HG03378 (cell line): ENCODE measurements around the gene METAP2.
"Not testable (repeated sequence)": the region's sequence is repeated elsewhere in the genome, so short reads cannot be mapped to it uniquely, and the experiment has no call there.

ENCODE experiments used
- ATAC-seq: cut with Tn5 transposase; IDR thresholded peaks from one replicate; pipeline ENCODE4 v1.9.1; 2021; ENCODE audit warnings: mild to moderate bottlenecking, moderate library complexity; ENCODE audit not compliant: unreplicated experiment

Gene METAP2

GRCh38 chr12:95462081-95462480 is 11.9 kb upstream of the METAP2 start:
- no peak for ATAC-seq

DNA sequence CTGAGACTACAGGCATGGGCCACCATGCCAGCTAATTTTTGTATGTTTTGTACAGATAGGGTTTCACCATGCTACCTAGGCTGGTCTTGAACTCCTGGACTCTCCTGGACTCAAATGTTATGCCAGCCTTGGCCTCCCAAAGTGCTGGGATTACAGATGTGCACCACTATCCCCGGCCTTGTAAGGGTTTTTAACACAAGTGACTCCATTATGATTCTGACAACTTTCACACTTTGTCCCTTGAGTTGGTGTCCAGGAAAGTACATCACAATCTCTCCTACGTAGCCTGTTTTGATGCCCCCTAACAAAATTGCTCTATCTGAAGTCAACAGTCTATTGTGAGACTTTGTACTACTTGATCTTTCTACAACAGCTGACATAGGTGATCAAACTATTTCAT is 11.4 kb upstream of the METAP2 start:
- no peak for ATAC-seq

GRCh38 chr12:95463050-95463449 is 10.9 kb upstream of the METAP2 start:
- no peak for ATAC-seq

- ATAC-seq, result not testable (repeated sequence)
Observed at GRCh38 chr12:95463776-95464175, 10.2 kb upstream of the METAP2 start.

DNA sequence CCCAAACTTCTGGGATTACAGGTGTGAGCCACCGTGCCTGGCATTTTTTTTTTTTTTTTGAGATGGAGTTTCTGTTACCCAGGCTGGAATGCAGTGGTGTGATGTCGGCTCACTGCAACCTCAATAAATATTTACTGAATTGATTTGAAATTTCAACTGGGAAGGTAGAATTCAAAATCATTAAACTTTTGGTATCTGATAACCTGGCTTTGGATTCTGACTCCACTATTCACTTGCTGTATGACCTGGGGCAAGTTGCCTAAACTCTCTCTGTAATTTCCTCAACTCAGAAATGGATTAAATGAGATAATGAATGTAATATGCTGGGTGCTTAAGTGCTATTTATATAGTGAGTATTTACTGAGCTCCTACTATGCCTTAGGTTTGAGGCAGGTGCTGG is 8.7 kb upstream of the METAP2 start:
- ATAC-seq, result no peak

GRCh38 chr12:95470300-95470699 is 3.7 kb upstream of the METAP2 start:
- ATAC-seq, result no peak

GRCh38 chr12:95473231-95473883 is 595 bp upstream of the METAP2 start:
- peak; percentile 32 for ATAC-seq

DNA sequence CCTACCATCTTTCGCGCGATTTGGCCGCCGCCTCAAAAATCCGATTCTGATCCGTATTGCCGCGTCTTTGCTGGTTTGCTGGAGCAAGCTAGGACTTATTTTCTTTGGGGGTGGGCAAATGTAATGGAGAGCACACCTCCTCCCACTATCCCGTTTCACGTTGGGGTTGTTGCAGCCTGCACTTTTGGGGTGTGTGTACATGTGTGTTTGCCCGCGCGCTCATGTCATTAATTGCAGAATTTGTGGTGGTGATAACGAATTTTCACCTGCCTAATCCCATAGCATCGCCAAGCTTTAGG is 657 bp downstream of the METAP2 start:
- no peak for ATAC-seq

DNA sequence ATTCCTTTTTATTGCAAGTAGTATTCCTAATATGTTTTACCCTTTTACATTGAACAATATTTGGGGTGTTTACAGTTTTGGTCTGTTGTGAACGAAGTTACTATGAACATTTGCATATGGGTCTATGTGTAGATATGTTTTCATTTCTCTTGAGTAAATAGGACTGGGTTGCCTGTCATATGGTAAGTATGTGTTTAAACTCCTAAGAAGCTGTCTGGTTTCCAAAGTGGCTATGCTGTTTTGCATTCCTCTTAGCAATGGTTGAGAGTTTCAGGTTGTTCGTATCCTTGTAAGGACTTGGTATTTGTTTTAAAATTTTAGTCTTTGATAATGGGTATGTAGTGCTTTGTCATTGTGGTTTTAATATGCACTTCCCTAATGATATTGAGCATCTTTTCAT is 6.3 kb downstream of the METAP2 start:
- no peak for ATAC-seq

GRCh38 chr12:95481072-95481471 is 7.1 kb downstream of the METAP2 start:
- no peak for ATAC-seq

GRCh38 chr12:95481888-95482287 is 7.9 kb downstream of the METAP2 start:
- no peak for ATAC-seq

GRCh38 chr12:95482564-95482963 is 8.6 kb downstream of the METAP2 start:
- ATAC-seq, result not testable (repeated sequence)

- ATAC-seq, result no peak
Observed at GRCh38 chr12:95484524-95484923, 10.6 kb downstream of the METAP2 start.

GRCh38 chr12:95487024-95487423 is 13.1 kb downstream of the METAP2 start:
- ATAC-seq, result no peak

DNA sequence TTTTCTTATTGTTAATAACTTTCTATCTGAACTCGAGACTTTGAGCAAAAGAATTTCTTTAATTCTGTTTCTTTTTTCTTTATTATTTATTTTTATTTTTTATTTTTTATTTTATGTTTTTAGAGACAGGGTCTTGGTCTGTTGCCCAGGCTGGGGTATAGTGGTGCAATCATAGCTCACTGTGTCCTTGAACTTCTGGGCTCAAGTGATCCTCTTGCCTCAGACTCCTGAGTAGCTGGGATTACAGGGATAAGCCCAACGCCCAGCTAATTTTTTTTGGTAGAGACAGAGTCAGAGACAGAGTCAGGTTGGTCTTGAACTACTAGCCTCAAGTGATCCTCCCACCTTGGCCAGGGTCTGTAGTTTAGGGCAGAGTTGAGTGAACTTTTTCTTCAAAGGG is 18.5 kb downstream of the METAP2 start:
- ATAC-seq, result no peak

GRCh38 chr12:95494888-95495287 is 20.9 kb downstream of the METAP2 start:
- no peak for ATAC-seq

GRCh38 chr12:95495433-95495832 is 21.5 kb downstream of the METAP2 start:
- ATAC-seq, result no peak

DNA sequence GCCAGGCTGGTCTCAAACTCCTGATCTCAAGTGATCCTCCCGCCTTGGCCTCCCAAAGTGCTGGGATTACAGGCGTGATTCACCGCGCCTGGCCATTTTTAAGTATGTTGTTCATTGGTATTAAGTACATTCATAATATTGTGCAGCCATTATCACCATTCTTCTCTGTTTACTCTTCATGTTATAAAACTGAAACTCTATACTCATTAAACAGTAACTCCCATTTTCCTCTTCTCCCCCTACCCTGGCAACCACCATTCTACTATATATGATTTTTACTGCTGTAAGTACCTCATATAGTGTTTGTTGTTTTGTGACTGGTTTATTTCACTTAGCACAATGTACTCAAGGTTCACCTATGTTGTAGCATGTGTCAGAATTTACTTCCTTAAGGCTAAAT is 23.1 kb downstream of the METAP2 start:
- no peak for ATAC-seq

DNA sequence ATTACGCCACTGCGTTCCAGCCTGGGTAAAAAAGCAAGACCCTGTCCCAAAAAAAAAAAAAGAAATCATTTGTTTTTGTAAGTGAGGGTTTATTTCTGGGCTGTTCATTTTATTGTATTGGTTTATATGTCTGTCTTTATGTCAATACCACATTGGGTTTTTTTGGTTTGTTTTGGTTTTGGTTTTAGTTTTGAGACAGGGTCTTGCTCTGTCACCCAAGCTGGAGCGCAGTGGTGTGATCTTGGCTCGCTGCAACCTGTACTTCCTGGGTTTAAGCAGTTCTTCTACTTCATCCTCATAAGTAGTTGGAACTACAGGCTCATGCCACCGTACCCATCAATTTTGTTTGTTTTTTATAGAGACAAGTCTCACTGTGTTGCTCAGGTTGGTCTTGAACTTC is 25.0 kb downstream of the METAP2 start:
- no peak for ATAC-seq

- ATAC-seq, result no peak
Observed at GRCh38 chr12:95499772-95500171, 25.8 kb downstream of the METAP2 start.

GRCh38 chr12:95504140-95504539 is 30.2 kb downstream of the METAP2 start:
- no peak for ATAC-seq

DNA sequence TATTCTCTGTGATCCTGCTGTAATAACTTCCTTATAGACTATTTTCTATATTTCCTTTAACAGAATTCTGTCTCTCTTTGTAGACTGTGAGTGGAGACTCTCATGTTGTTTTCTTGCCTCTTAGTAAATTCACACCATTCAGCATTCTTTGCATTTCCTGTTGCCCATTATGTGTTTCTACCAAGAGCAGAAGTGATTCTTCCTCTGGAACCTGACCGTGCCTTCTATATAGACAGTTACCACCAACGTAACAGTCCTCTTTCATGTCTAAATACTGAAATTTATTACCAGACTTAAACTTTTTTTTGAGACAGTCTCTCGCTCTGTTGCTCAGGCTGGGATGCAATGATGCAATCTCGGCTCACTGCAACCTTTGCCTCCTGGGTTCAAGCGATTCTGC is 31.1 kb downstream of the METAP2 start:
- ATAC-seq, result no peak

- no peak for ATAC-seq
Observed at GRCh38 chr12:95506707-95507523, 33.0 kb downstream of the METAP2 start.
